HEK293 (cell line): ENCODE measurements around the gene AUH.

Experiments used
- CTCF ChIA-PET: fragments of 350-600 bp; formaldehyde crosslinking; extraction: SDS; loops from one replicate; lab custom pipeline; 2021; ENCODE audit warnings: antibody characterized with exemption; lab: Yijun Ruan, JAX
- POLR2A ChIA-PET: fragments of 300-600 bp; formaldehyde crosslinking; extraction: SDS; loops from one replicate; lab custom pipeline; 2020; ENCODE audit warnings: antibody characterized with exemption, inconsistent platforms; lab: Yijun Ruan, JAX
- H3K27ac ChIP-seq: fragments of 200-500 bp; sonication (Bioruptor generic); 2 replicates; pipeline ENCODE4 v1.5.1; 2014; ENCODE audit warnings: low read depth, low read length, control low read depth, inconsistent platforms; ENCODE audit errors: extremely low read depth
- H3K36me3 ChIP-seq, 2 experiments: fragments of 200-500 bp in 1 of 2; sonication (Bioruptor generic) in 1 of 2; 1 replicate in 1 of 2; 2 replicates in 1 of 2; pipeline ENCODE4 v1.5.1; 2014 to 2017; ENCODE audit warnings: inconsistent platforms in 2 of 2, low read length in 2 of 2; ENCODE audit not compliant: control insufficient read depth in 2 of 2, insufficient read depth in 1 of 2
- H3K4me1 ChIP-seq: fragments of 200-500 bp; sonication (Bioruptor generic); 2 replicates; pipeline ENCODE4 v1.5.1; 2014; ENCODE audit warnings: mild to moderate bottlenecking, low read length, inconsistent platforms; ENCODE audit not compliant: control insufficient read depth, insufficient read depth
- H3K4me3 ChIP-seq: 2 replicates; pipeline ENCODE4 v1.5.1; 2011; ENCODE audit warnings: low read depth, mild to moderate bottlenecking, control low read depth, low read length, moderate library complexity
- H3K9me3 ChIP-seq: fragments of 200-500 bp; sonication (Bioruptor generic); 2 replicates; pipeline ENCODE4 v1.5.1; 2014; ENCODE audit warnings: low read depth, low read length, inconsistent platforms; ENCODE audit not compliant: control insufficient read depth, insufficient read depth
- GLI2 ChIP-seq: fragments of 450-650 bp; formaldehyde crosslinking; IDR thresholded peaks from 2 replicates; pipeline ENCODE4; 2017; ENCODE audit warnings: missing biosample characterization, missing genetic modification characterization, low read depth, borderline replicate concordance
- GLIS1 ChIP-seq: fragments of 450-650 bp; formaldehyde crosslinking; IDR thresholded peaks from 2 replicates; pipeline ENCODE4 v1.5.1; 2016; ENCODE audit warnings: missing biosample characterization, missing genetic modification characterization
- HOXC10 ChIP-seq: sonication (generic); formaldehyde crosslinking; IDR thresholded peaks from 2 replicates; pipeline ENCODE4 v1.8.1; 2023; ENCODE audit warnings: mild to moderate bottlenecking, missing genetic modification reagents
- IKZF3 ChIP-seq: fragments of 450-650 bp; IDR thresholded peaks from 2 replicates; pipeline ENCODE4 v1.5.0; 2018; ENCODE audit warnings: missing biosample characterization, mild to moderate bottlenecking, missing genetic modification characterization, moderate library complexity
- SALL2 ChIP-seq: fragments of 450-650 bp; formaldehyde crosslinking; IDR thresholded peaks from 2 replicates; pipeline ENCODE4 v1.5.0; 2017; ENCODE audit warnings: missing biosample characterization, mild to moderate bottlenecking, missing genetic modification characterization, borderline replicate concordance
- SETDB1 ChIP-seq: IDR thresholded peaks from one replicate; pipeline ENCODE4 v1.6.1; 2017; ENCODE audit warnings: mild to moderate bottlenecking, low read length, moderate library complexity, mixed read lengths; ENCODE audit not compliant: insufficient read length
- SP2 ChIP-seq: fragments of 450-650 bp; formaldehyde crosslinking; IDR thresholded peaks from 2 replicates; pipeline ENCODE4 v1.5.1; 2016; ENCODE audit warnings: missing biosample characterization, missing genetic modification characterization
- TCF7L2 ChIP-seq: IDR thresholded peaks from 2 replicates; pipeline ENCODE4 v1.6.1; 2011; ENCODE audit warnings: low read depth, mild to moderate bottlenecking, inconsistent platforms, low read length, moderate library complexity, borderline replicate concordance
- ZBTB48 ChIP-seq: fragments of 450-650 bp; formaldehyde crosslinking; IDR thresholded peaks from 2 replicates; pipeline ENCODE4 v1.5.1; 2016; ENCODE audit warnings: missing biosample characterization, missing genetic modification characterization
- ZNF155 ChIP-seq: fragments of 450-650 bp; formaldehyde crosslinking; IDR thresholded peaks from 2 replicates; pipeline ENCODE4 v1.5.1; 2016; ENCODE audit warnings: missing biosample characterization, missing genetic modification characterization
- ZNF157 ChIP-seq: fragments of 450-650 bp; formaldehyde crosslinking; IDR thresholded peaks from 2 replicates; pipeline ENCODE4 v1.5.1; 2016; ENCODE audit warnings: missing biosample characterization, missing genetic modification characterization
- ZNF19 ChIP-seq: fragments of 450-650 bp; formaldehyde crosslinking; IDR thresholded peaks from 2 replicates; pipeline ENCODE4; 2016; ENCODE audit warnings: missing biosample characterization, missing genetic modification characterization, low read depth
- ZNF2 ChIP-seq: fragments of 450-650 bp; formaldehyde crosslinking; IDR thresholded peaks from 2 replicates; pipeline ENCODE4 v1.5.1; 2016; ENCODE audit warnings: missing biosample characterization, missing genetic modification characterization
- ZNF248 ChIP-seq: fragments of 450-650 bp; formaldehyde crosslinking; IDR thresholded peaks from 2 replicates; pipeline ENCODE4 v1.5.1; 2017; ENCODE audit warnings: missing biosample characterization, missing genetic modification characterization
- ZNF404 ChIP-seq: fragments of 450-650 bp; formaldehyde crosslinking; IDR thresholded peaks from 2 replicates; pipeline ENCODE4 v1.5.1; 2017; ENCODE audit warnings: missing biosample characterization, missing genetic modification characterization
- ZNF423 ChIP-seq: fragments of 450-650 bp; formaldehyde crosslinking; IDR thresholded peaks from 2 replicates; pipeline ENCODE4 v1.5.1; 2016; ENCODE audit warnings: missing biosample characterization, missing genetic modification characterization
- ZNF426 ChIP-seq: fragments of 450-650 bp; formaldehyde crosslinking; IDR thresholded peaks from 2 replicates; pipeline ENCODE4 v1.5.1; 2017; ENCODE audit warnings: missing biosample characterization, missing genetic modification characterization, mild to moderate bottlenecking, inconsistent platforms, moderate library complexity
- ZNF510 ChIP-seq: fragments of 450-650 bp; formaldehyde crosslinking; IDR thresholded peaks from 2 replicates; pipeline ENCODE4 v1.5.1; 2018; ENCODE audit warnings: mild to moderate bottlenecking, missing genetic modification characterization, missing biosample characterization; ENCODE audit not compliant: insufficient replicate concordance
- ZNF561 ChIP-seq: fragments of 450-650 bp; IDR thresholded peaks from 2 replicates; pipeline ENCODE4 v1.5.1; 2018; ENCODE audit warnings: missing biosample characterization, missing genetic modification characterization, borderline replicate concordance
- ZNF624 ChIP-seq: fragments of 450-650 bp; formaldehyde crosslinking; IDR thresholded peaks from 2 replicates; pipeline ENCODE4 v1.5.1; 2017; ENCODE audit warnings: missing biosample characterization, missing genetic modification characterization
- ZNF660 ChIP-seq: fragments of 450-650 bp; IDR thresholded peaks from 2 replicates; pipeline ENCODE4 v1.5.1; 2018; ENCODE audit warnings: missing biosample characterization, mild to moderate bottlenecking, missing genetic modification characterization
- ZNF677 ChIP-seq: fragments of 450-650 bp; IDR thresholded peaks from 2 replicates; pipeline ENCODE4 v1.5.0; 2018; ENCODE audit warnings: missing biosample characterization, mild to moderate bottlenecking, missing genetic modification characterization, moderate library complexity
- TF ChIP-seq, protein P1 (sequence below): fragments of 450-650 bp; formaldehyde crosslinking; IDR thresholded peaks from 2 replicates; pipeline ENCODE4 v1.5.1; 2017; ENCODE audit warnings: missing biosample characterization, mild to moderate bottlenecking, missing genetic modification characterization, moderate library complexity
- TF ChIP-seq, protein P2 (sequence below): fragments of 450-650 bp; formaldehyde crosslinking; IDR thresholded peaks from 2 replicates; pipeline ENCODE4 v1.5.1; 2016; ENCODE audit warnings: missing biosample characterization, missing genetic modification characterization

AUH gene

GRCh38 chr9:91276513-91276912, 85.2 kb downstream of the AUH start:
- Histone ChIP-seq H3K9me3 (no peaks in the 10 kb centered on the region), H3K36me3 (no peaks in the 10 kb centered on the region), H3K4me1 (0 out of 2 replicates have a peak, but pooled peaks cover 3% of the 10 kb centered on the region)
- TF ChIP-seq IKZF3 (tag by site-specific recombination) = no peak
- TF ChIP-seq, protein P1, sequence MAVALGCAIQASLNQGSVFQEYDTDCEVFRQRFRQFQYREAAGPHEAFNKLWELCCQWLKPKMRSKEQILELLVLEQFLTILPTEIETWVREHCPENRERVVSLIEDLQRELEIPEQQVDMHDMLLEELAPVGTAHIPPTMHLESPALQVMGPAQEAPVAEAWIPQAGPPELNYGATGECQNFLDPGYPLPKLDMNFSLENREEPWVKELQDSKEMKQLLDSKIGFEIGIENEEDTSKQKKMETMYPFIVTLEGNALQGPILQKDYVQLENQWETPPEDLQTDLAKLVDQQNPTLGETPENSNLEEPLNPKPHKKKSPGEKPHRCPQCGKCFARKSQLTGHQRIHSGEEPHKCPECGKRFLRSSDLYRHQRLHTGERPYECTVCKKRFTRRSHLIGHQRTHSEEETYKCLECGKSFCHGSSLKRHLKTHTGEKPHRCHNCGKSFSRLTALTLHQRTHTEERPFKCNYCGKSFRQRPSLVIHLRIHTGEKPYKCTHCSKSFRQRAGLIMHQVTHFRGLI (tag by site-specific recombination) = no peak
- no peak for TF ChIP-seq HOXC10 (CRISPR knock-in tag)
- TF ChIP-seq ZNF248 (tag by site-specific recombination) = no peak
- TF ChIP-seq ZNF2 (tag by site-specific recombination) = no peak
- no peak for TF ChIP-seq SP2
- TF ChIP-seq SALL2 = no peak
- no peak for TF ChIP-seq ZNF660
- TF ChIP-seq ZNF404 (tag by site-specific recombination) = no peak
- no peak for TF ChIP-seq TCF7L2
- TF ChIP-seq ZNF19 (tag by site-specific recombination) = no peak
- no peak for TF ChIP-seq ZBTB48 (tag by site-specific recombination)
- TF ChIP-seq ZNF510 (tag by site-specific recombination) = no peak
- TF ChIP-seq, protein P2, sequence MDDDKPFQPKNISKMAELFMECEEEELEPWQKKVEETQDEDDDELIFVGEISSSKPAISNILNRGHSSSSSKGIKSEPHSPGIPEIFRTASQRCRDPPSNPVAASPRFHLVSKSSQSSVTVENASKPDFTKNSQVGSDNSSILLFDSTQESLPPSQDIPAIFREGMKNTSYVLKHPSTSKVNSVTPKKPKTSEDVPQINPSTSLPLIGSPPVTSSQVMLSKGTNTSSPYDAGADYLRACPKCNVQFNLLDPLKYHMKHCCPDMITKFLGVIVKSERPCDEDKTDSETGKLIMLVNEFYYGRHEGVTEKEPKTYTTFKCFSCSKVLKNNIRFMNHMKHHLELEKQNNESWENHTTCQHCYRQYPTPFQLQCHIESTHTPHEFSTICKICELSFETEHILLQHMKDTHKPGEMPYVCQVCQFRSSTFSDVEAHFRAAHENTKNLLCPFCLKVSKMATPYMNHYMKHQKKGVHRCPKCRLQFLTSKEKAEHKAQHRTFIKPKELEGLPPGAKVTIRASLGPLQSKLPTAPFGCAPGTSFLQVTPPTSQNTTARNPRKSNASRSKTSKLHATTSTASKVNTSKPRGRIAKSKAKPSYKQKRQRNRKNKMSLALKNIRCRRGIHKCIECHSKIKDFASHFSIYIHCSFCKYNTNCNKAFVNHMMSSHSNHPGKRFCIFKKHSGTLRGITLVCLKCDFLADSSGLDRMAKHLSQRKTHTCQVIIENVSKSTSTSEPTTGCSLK (tag by site-specific recombination) = no peak
- no peak for TF ChIP-seq ZNF155
- TF ChIP-seq SETDB1 = no peak
- no peak for TF ChIP-seq GLIS1
- TF ChIP-seq ZNF423 = no peak
- TF ChIP-seq ZNF561 (tag by site-specific recombination) = no peak
- TF ChIP-seq, all 188 proteins: peak for 0
- CTCF ChIA-PET = interaction anchor here (1.4 kb wide), 1 partner anchor 187 kb away, joined by 3 read pairs; no protein-coding TSS in a partner anchor
- Histone ChIP-seq H3K27ac (no peak overlapping the region), H3K4me3 (no peak overlapping the region)
- POLR2A ChIA-PET = no interaction called here

DNA sequence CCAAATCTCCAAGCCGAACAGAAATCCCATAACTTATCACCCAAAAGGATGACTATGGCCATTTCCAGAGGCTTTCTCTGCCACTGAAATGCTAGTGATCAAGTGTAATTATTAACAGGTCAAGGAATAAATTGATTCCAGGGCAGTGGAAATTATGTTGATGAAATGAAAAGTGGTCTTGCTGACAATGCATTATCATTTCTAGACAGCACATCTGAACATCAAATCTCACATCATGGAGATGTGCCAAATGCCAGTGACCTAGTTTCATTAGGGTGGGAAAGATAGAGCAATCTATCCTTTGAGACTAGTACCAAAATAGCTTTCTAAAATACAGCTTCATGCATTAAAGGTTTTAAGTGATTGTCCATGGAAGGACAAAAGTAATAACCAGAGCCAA, 86.1 kb downstream of the AUH start:
- Histone ChIP-seq H3K36me3 (no peaks in the 10 kb centered on the region), H3K9me3 (no peaks in the 10 kb centered on the region), H3K4me1 (0 out of 2 replicates have a peak, but pooled peaks cover 3% of the 10 kb centered on the region), H3K4me3 (no peak overlapping the region), H3K27ac (no peak overlapping the region)
- POLR2A ChIA-PET = no interaction called here
- CTCF ChIA-PET = interaction anchor here (1.4 kb wide), 1 partner anchor 186 kb away, joined by 3 read pairs; no protein-coding TSS in a partner anchor
- no peak for TF ChIP-seq ZNF624 (tag by site-specific recombination)
- TF ChIP-seq GLI2 (tag by site-specific recombination) = no peak
- TF ChIP-seq ZNF157 (tag by site-specific recombination) = no peak
- no peak for TF ChIP-seq ZNF677 (tag by site-specific recombination)
- no peak for TF ChIP-seq ZNF426 (tag by site-specific recombination)
